Activated T-cell treated with anti-CD3 and anti-CD28 coated beads for 1 hour (primary cell): ENCODE data around the gene PDZD2.
"Not testable (repeated sequence)": the region's sequence is repeated elsewhere in the genome, so short reads cannot be mapped to it uniquely, and the experiment has no call there.

Experiments used
- DNase-seq: peaks from one replicate; pipeline ENCODE4 v3.0.0-alpha.2; 2020; ENCODE audit warnings: low read depth

PDZD2 gene

GRCh38 chr5:31638748-31639418 is at the start of gene PDZD2:
PDZD2 (plus strand) TSS chr5:31639131.
- peak; percentile 52 for DNase-seq

GRCh38 chr5:31593665-31594064 is 45.3 kb upstream of the PDZD2 start:
- DNase-seq, result no peak

GRCh38 chr5:31596354-31596753 is 42.6 kb upstream of the PDZD2 start:
- no peak for DNase-seq

DNA sequence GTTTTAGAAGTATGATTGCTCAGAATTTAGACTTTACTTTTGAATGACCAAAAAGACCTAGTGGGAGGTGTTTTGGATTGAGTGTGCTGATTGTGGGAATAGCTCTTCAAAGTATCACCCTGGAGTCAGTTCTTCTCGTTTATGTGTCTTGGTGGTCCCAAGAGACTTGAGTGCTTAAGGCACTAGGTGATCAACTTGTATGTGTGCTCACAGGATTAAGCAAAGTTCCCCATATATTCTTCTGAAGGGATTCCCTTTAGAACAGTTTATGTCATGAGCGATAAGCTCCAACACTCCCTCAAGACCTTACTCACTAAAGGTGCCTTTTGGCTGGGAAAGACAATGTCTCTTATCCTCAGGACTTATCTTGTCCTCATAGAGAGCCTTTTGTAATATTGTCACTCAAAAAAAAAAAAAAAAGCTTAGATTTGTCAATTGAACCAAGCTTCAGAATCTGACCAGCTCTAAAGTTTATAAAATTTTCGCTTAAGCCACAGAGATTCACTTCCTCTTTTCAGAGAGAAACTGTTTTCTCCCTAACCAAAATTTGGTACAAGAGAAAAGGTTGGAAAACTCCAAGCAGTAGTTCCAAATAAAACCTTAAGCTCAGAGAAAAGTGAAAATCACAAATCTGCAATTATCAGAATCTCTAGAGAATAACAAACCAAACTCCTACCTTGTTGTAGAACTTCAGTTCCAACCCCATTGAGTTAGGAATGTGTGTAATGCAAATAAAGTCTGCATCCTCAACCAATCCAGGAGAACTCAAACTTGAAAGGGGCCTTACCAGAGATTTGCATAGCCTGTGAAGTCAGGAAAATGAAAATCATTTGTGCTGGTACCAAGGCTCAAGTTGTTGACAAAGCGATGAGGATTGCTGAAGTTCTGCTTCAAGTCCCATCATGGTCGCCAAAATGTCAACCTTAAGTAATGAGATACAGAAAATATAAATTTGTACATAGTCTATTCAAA is 40.0 kb upstream of the PDZD2 start:
- DNase-seq, result no peak

DNA sequence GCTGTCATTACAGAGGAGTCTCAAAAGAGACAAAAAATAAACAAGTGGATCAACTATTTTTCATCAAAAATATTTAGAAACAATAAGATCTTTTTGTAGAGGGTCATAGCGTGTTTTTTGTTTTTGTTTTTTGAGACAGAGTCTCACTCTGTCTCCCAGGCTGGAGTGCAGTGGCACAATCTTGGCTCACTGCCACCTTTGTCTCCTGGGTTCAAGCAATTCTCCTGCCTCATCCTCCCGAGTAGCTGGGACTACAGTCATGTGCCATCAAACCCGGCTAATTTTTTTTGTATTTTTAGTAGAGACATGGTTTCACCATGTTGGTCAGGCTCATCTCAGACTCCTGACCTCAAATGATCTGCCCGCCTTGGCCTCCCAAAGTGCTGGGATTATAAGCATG is 36.6 kb upstream of the PDZD2 start:
- not testable (repeated sequence) for DNase-seq

DNA sequence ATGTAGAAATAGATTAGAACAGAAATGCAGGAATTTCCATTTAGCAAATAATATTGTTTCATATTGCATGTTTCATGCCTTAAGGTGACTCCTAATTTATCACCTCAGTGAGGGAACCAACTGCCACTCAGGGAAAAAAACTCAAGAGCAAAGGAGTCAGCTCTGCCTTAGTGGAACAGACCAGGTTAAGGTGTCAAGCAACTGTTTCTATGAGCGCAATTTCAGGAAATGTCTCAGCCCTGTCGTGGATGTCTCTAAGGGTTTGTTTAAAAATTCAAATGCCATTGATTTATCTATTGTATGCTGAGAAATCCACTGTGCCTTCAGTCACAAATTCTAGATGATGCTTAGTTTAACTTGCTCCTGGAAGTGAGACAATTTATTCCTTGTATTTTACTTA is 34.7 kb upstream of the PDZD2 start:
- no peak for DNase-seq

DNA sequence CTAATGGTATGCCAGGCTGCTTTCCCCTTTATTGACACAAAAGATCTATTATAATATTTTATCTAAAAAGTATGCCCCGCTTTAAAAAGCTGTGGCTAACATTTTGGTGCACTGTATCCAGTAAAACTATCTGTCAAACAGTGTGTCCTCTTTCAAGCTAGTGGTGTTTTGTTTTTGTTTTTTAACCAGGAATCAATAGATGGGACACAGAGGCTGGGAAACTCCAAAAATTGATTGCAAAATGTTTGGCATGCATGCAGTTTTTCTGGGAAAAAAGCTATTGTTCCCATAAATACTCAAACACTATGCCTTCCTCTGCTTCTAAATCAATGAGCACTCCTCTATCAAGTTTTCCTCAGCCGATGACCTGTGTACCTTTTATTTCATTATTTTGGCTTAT is 34.3 kb upstream of the PDZD2 start:
- DNase-seq, result no peak

GRCh38 chr5:31605920-31606319 is 33.0 kb upstream of the PDZD2 start:
- DNase-seq, result no peak

DNA sequence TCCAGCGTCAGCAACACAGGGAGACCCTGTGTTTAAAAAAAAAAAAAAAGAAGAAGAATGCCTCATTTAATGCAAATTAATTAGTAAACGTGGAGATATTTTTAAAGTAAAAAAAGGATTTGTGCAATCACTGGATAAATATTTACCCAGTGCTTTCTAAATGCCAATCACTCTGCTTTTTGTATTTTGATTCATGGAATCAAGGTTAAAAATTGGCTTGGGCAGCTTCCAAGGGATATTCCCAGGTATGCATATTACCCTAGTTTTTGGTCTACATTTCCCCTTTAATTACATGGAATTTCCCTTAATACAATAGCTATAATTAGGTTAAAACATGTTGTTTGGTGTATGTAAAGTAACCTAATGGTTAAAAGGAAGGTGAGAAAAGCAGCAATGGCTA is 31.4 kb upstream of the PDZD2 start:
- DNase-seq, result no peak

GRCh38 chr5:31611002-31611401 is 27.9 kb upstream of the PDZD2 start:
- DNase-seq, result no peak

DNA sequence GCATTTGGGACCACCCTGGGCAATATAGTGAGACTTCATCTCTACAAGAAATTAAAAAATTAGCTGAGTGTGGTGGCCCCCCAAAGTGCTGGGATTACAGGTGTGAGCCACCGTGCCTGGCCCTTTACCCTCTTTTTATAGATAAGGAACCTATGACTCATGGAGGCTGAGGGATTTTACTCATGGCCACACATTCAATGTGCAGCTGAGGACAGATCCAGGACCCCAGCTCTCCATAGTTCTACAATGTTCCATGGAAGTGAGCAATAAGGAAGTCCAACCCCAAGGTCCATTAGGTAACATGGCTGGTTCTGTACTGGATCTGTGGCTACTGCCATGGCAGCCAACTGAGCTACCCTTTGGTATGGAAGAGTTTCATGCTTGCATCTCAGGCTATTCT is 25.3 kb upstream of the PDZD2 start:
- DNase-seq, result no peak

DNA sequence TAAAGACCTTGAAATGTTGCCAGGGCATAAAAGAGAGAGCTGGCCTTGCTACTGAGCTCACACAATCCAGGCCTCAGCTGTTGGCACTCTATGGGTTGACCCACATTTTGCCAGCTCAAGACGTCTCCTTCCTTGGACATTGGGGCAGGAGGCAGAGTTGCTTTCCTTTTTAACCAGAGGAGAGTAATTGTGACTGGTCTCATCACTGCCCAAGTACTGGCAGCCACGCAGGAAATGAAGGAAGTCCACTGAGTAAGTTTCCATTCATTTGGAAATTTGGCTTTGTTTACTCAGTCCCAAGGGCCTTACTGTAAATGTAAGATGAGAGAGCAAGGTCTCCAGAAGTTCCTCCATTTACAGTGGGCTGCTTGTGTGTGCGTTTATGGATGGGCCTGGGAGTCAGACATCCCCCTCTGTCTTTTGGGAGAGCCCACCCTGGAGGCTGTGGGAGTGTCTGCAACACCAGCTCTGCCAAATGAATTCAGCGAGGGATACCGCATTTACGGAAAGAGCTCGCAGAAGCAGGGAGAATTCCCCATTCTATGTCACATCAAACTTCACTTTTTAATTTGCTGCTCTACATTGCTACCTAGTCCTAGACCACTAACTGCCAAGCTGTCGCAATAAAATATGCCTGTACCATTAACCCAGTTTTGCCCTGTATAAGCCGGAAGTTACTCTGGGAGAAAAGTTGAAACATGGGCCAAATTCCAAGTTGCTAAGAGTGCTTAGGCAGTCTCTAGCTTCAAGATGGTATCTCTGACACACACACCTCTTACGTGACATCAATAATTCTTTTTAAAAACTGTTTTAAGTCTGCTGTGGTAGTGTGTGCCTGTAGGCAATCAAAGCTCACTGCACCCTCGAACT is 24.5 kb upstream of the PDZD2 start:
- DNase-seq, result no peak

- no peak for DNase-seq
Measured at GRCh38 chr5:31617867-31618266, 21.1 kb upstream of the PDZD2 start.

- DNase-seq, result no peak
Measured at GRCh38 chr5:31620026-31620425, 18.9 kb upstream of the PDZD2 start.

GRCh38 chr5:31623249-31623648 is 15.7 kb upstream of the PDZD2 start:
- no peak for DNase-seq

- no peak for DNase-seq
Measured at GRCh38 chr5:31625394-31625793, 13.5 kb upstream of the PDZD2 start.

- DNase-seq, result no peak
Measured at GRCh38 chr5:31626156-31626555, 12.8 kb upstream of the PDZD2 start.

GRCh38 chr5:31626604-31627234 is 12.2 kb upstream of the PDZD2 start:
- DNase-seq, result no peak

DNA sequence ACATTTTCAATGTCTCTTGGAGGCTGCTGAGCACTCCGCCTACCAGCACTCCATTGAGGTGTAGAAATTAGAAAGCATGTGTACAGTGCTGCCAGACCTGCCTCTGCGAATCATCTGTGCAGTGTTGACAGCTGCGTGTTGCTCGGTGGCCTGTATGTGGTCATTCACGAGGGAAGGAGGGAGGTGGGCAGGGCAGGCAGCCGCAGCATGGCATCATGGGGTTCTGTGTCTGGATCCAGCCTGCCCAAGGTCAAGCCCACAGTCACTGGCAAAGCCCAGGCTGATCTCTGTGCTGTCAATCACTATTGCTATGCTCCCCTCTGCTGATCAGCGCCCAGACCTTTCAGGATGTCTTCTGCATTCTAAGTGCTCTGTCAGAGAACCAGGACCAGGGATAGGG is 8.0 kb upstream of the PDZD2 start:
- DNase-seq, result no peak

- DNase-seq, result no peak
Measured at GRCh38 chr5:31632460-31632859, 6.5 kb upstream of the PDZD2 start.

DNA sequence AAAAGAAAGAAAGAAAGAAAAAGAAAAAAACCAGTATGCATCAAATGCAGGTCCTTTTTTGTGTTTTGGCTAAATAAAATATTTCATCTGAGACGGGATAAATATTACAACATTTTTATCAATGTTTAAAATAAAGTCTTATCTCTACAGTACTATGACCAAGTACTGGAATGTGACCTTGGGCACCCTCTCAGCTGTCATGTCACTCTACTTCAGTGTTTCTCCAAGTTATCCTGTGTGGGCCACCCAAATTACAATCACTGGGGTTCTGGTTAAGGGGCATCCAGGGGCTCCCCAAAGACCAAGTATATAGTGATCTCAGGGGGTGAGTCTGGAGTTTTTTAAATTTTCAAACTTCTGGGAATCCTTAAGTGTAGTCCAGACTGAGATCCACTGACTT is 3.5 kb upstream of the PDZD2 start:
- no peak for DNase-seq

- no peak for DNase-seq
Measured at GRCh38 chr5:31637851-31638250, 1.1 kb upstream of the PDZD2 start.
